ENCODE measurements around the gene PDCD10.

PDCD10 gene

GRCh38 chr3:167679526-167679925, 55.2 kb downstream of the PDCD10 start:
- ATAC-seq (no peak), DNase-seq (no peak)

GRCh38 chr3:167675848-167676247, 58.8 kb downstream of the PDCD10 start:
- DNase-seq: no peak
- no peak for ATAC-seq

- ATAC-seq (no peak), DNase-seq (no peak)
These were observed 61.5 kb downstream of the PDCD10 start for GRCh38 chr3:167673221-167673620.

GRCh38 chr3:167671878-167672427, 62.7 kb downstream of the PDCD10 start:
- ATAC-seq (no peak), DNase-seq (no peak)

GRCh38 chr3:167669699-167670098, 65.0 kb downstream of the PDCD10 start:
- DNase-seq (no peak), ATAC-seq (no peak)

GRCh38 chr3:167668651-167669050, 66.0 kb downstream of the PDCD10 start:
- ATAC-seq (no peak), DNase-seq (no peak)

GRCh38 chr3:167666563-167666962, 68.1 kb downstream of the PDCD10 start:
- ATAC-seq (no peak), DNase-seq (no peak)

GRCh38 chr3:167662919-167663400, 71.7 kb downstream of the PDCD10 start:
- ATAC-seq: no peak
- DNase-seq: no peak

- ATAC-seq: no peak
- DNase-seq: no peak
These were observed 76.9 kb downstream of the PDCD10 start for GRCh38 chr3:167657684-167658225.

GRCh38 chr3:167656821-167657220, 77.9 kb downstream of the PDCD10 start:
- DNase-seq (no peak), ATAC-seq (no peak)

GRCh38 chr3:167653760-167654159, 80.9 kb downstream of the PDCD10 start, which contains the start of gene WDR49:
TSS of gene WDR49 (minus strand) at chr3:167653942. CDS start at chr3:167653425, 517 bp downstream.
- DNase-seq (no peak), ATAC-seq (no peak)

- ATAC-seq: no peak
- DNase-seq: no peak
These were observed 81.5 kb downstream of the PDCD10 start for GRCh38 chr3:167653155-167653554.

- ATAC-seq: no peak
- no peak for DNase-seq
These were observed 82.9 kb downstream of the PDCD10 start for GRCh38 chr3:167651826-167652225.

- ATAC-seq (no peak), DNase-seq (no peak)
These were observed 84.2 kb downstream of the PDCD10 start for GRCh38 chr3:167650459-167650858.

- DNase-seq: no peak
- ATAC-seq: no peak
These were observed 84.9 kb downstream of the PDCD10 start for GRCh38 chr3:167649746-167650145.

GRCh38 chr3:167644611-167645010, 90.1 kb downstream of the PDCD10 start:
- DNase-seq (no peak), ATAC-seq (no peak)

All from stimulated activated naive CD8-positive, alpha-beta T cell treated with anti-CD3 and anti-CD28 coated beads, Interleukin-15, Interleukin-2, amounts not matched to agents 100 U/mL and 50 U/mL, for 24 hours (primary cell).